IMR-90 (cell line): ENCODE data around the gene ANO2. TPM values are rescaled to one million over a fixed set of nuclear protein-coding genes. Genes with fewer than 3 reads are reported as not detected.

ENCODE experiments used
- ATAC-seq: fragments of 200-7000 bp; cut with Tn5 transposase; 2 replicates; pipeline ENCODE4 v1.9.1; 2020; ENCODE audit warnings: low read depth, mild to moderate bottlenecking, moderate library complexity
- BruUV-seq: library from RNA; stranded (reverse); fragments of 400-500 nt; replicated peaks from 2 replicates; lab custom pipeline; 2021; lab: Mats Ljungman, UMichigan
- CTCF ChIA-PET: fragments of 300-600 bp; formaldehyde crosslinking; extraction: SDS; loops from one replicate; lab custom pipeline; 2021; ENCODE audit warnings: antibody characterized with exemption; lab: Yijun Ruan, JAX
- POLR2A ChIA-PET: fragments of 300-600 bp; sonication (Branson Sonifier 250); formaldehyde crosslinking; loops from one replicate; lab custom pipeline; 2022; ENCODE audit warnings: antibody characterized with exemption; ENCODE audit not compliant: unreplicated experiment; lab: Charles Lee
- DNase-seq: peaks from one replicate; pipeline ENCODE4 v3.0.0; 2013
- H2AFZ ChIP-seq: replicated peaks from 2 replicates; pipeline ENCODE3; 2013; ENCODE audit warnings: low read length, mild to moderate bottlenecking; ENCODE audit not compliant: poor library complexity
- H2AK5ac ChIP-seq: 2 replicates; pipeline ENCODE4 v1.6.1; 2013; ENCODE audit warnings: low read depth, low read length, inconsistent platforms
- H2AK9ac ChIP-seq: replicated peaks from 2 replicates; pipeline ENCODE3; 2013; ENCODE audit warnings: mild to moderate bottlenecking, low read depth, low read length, moderate library complexity; ENCODE audit not compliant: poor library complexity
- H2BK120ac ChIP-seq: 2 replicates; pipeline ENCODE4 v1.6.1; 2013; ENCODE audit warnings: low read depth, low read length, inconsistent platforms
- H2BK15ac ChIP-seq: 3 replicates; pipeline ENCODE4 v1.6.1; 2013; ENCODE audit warnings: low read depth, low read length, inconsistent platforms
- H2BK20ac ChIP-seq: 2 replicates; pipeline ENCODE4 v1.6.1; 2013; ENCODE audit warnings: low read depth, mild to moderate bottlenecking, inconsistent platforms, low read length, moderate library complexity
- H2BK5ac ChIP-seq: 2 replicates; pipeline ENCODE4 v1.6.1; 2013; ENCODE audit warnings: mild to moderate bottlenecking, low read depth, low read length, inconsistent platforms; ENCODE audit not compliant: poor library complexity, severe bottlenecking
- H3K14ac ChIP-seq: replicated peaks from 2 replicates; pipeline ENCODE4 v1.6.1; 2013; ENCODE audit warnings: low read depth, low read length, inconsistent platforms
- H3K18ac ChIP-seq: 2 replicates; pipeline ENCODE4 v1.6.1; 2013; ENCODE audit warnings: low read depth, low read length, control low read depth
- H3K23ac ChIP-seq: 2 replicates; pipeline ENCODE4 v1.6.1; 2013; ENCODE audit warnings: low read depth, low read length, inconsistent platforms
- H3K27ac ChIP-seq: 2 replicates; pipeline ENCODE4 v1.5.1; 2013; ENCODE audit warnings: mild to moderate bottlenecking, control low read depth, low read length; ENCODE audit not compliant: insufficient read depth
- H3K27me3 ChIP-seq: 2 replicates; pipeline ENCODE4 v1.6.1; 2013; ENCODE audit warnings: low read length; ENCODE audit not compliant: control insufficient read depth, insufficient read depth
- H3K36me3 ChIP-seq: 2 replicates; pipeline ENCODE4 v1.6.1; 2013; ENCODE audit warnings: low read length, mixed read lengths; ENCODE audit not compliant: control insufficient read depth, insufficient read depth
- H3K4ac ChIP-seq: 2 replicates; pipeline ENCODE4 v1.6.1; 2013; ENCODE audit warnings: low read depth, low read length, inconsistent platforms
- H3K4me1 ChIP-seq: 2 replicates; pipeline ENCODE4 v1.6.1; 2013; ENCODE audit warnings: low read length, mixed read lengths; ENCODE audit not compliant: control insufficient read depth, insufficient read depth
- H3K4me2 ChIP-seq: 2 replicates; pipeline ENCODE4 v1.6.1; 2013; ENCODE audit warnings: low read depth, mild to moderate bottlenecking, control low read depth, low read length, moderate library complexity
- H3K4me3 ChIP-seq: 2 replicates; pipeline ENCODE4 v1.5.1; 2013; ENCODE audit warnings: low read depth, mild to moderate bottlenecking, control low read depth, low read length, moderate library complexity; ENCODE audit not compliant: insufficient read depth
- H3K56ac ChIP-seq: 2 replicates; pipeline ENCODE4 v1.6.1; 2013; ENCODE audit warnings: low read length, inconsistent platforms; ENCODE audit not compliant: insufficient read depth; ENCODE audit errors: extremely low read depth
- H3K79me1 ChIP-seq, 2 experiments: 2 replicates each; pipeline ENCODE4 v1.6.1; 2013; ENCODE audit warnings: low read length in 2 of 2, inconsistent platforms in 1 of 2, low read depth in 1 of 2
- H3K9ac ChIP-seq: 2 replicates; pipeline ENCODE4 v1.6.1; 2013; ENCODE audit warnings: low read depth, low read length, control low read depth
- H3K9me1 ChIP-seq: 2 replicates; pipeline ENCODE4 v1.6.1; 2013; ENCODE audit warnings: low read length, inconsistent platforms; ENCODE audit not compliant: insufficient read depth
- H3K9me3 ChIP-seq: 2 replicates; pipeline ENCODE4 v1.6.1; 2013; ENCODE audit warnings: low read length; ENCODE audit not compliant: control insufficient read depth, insufficient read depth
- H4K20me1 ChIP-seq: 2 replicates; pipeline ENCODE4 v1.6.1; 2013; ENCODE audit warnings: low read length, inconsistent platforms; ENCODE audit not compliant: insufficient read depth
- H4K5ac ChIP-seq: 2 replicates; pipeline ENCODE4 v1.6.1; 2013; ENCODE audit warnings: mild to moderate bottlenecking, low read depth, low read length, control low read depth
- H4K8ac ChIP-seq, 2 experiments: 2 replicates each; pipeline ENCODE4 v1.6.1; 2013; ENCODE audit warnings: low read depth in 2 of 2, low read length in 2 of 2, control low read depth in 1 of 2, inconsistent platforms in 1 of 2
- H4K91ac ChIP-seq: 2 replicates; pipeline ENCODE4 v1.6.1; 2013; ENCODE audit warnings: low read depth, low read length, inconsistent platforms; ENCODE audit not compliant: insufficient read depth
- BHLHE40 ChIP-seq: fragments of 150-350 bp; IDR thresholded peaks from 2 replicates; pipeline ENCODE4 v1.6.1; 2016; ENCODE audit warnings: mild to moderate bottlenecking, low read depth, low read length
- CEBPB ChIP-seq: IDR thresholded peaks from 2 replicates; pipeline ENCODE4 v1.6.1; 2012; ENCODE audit warnings: low read depth, low read length, improper control_type of control experiment
- CHD1 ChIP-seq: IDR thresholded peaks from 2 replicates; pipeline ENCODE4 v1.6.1; 2012; ENCODE audit warnings: low read depth, low read length, improper control_type of control experiment
- MAZ ChIP-seq: IDR thresholded peaks from 2 replicates; pipeline ENCODE4 v1.6.1; 2012; ENCODE audit warnings: low read depth, mild to moderate bottlenecking, low read length, improper control_type of control experiment, moderate library complexity, borderline replicate concordance
- MXI1 ChIP-seq: IDR thresholded peaks from 2 replicates; pipeline ENCODE4 v1.6.1; 2012; ENCODE audit warnings: low read depth, mild to moderate bottlenecking, low read length, moderate library complexity, borderline replicate concordance
- NFE2L2 ChIP-seq: fragments of 150-350 bp; IDR thresholded peaks from 2 replicates; pipeline ENCODE4 v1.6.1; 2016; ENCODE audit warnings: low read depth, mild to moderate bottlenecking, low read length
- RFX5 ChIP-seq: IDR thresholded peaks from 2 replicates; pipeline ENCODE4 v1.8.0; 2012; ENCODE audit warnings: low read depth, mild to moderate bottlenecking, low read length, moderate library complexity
- SMC3 ChIP-seq: fragments of 150-350 bp; IDR thresholded peaks from 2 replicates; pipeline ENCODE4 v1.6.1; 2016; ENCODE audit warnings: low read depth, mild to moderate bottlenecking, antibody characterized with exemption, low read length, moderate library complexity
- WGBS, 2 experiments: methylation state at CpG; one replicate each; pipeline versions ENCODE4 v1.1.5 to v1.1.7; 2013; ENCODE audit warnings: missing lambda C conversion rate in 2 of 2; ENCODE audit not compliant: insufficient read length in 1 of 2; ENCODE audit errors: extremely low coverage in 2 of 2; 5-methylcytosine and 5-hydroxymethylcytosine counted together
- dilution Hi-C: fragments of 300-500 bp; cut with HindIII; formaldehyde crosslinking; loops from one replicate; pipeline ENCODE4 v1.14.3; 2018; ENCODE audit warnings: low sequenced_read_pairs; ENCODE audit not compliant: unreplicated experiment
- in situ Hi-C: fragments of 300-500 bp; cut with MboI; formaldehyde crosslinking; loops from 3 replicates; pipeline ENCODE4 v1.14.3; 2019; ENCODE audit warnings: low sequenced_read_pairs, inconsistent platforms, mixed read lengths
- intact Hi-C: fragments of 100-400 bp; cut with micrococcal nuclease; formaldehyde crosslinking; loops from 2 replicates; pipeline ENCODE4 v1.10.0; 2022
- polyA plus RNA-seq, 3 experiments: library from polyadenylated mRNA; depleted of rRNA; stranded (reverse); fragments of >200 nt; gene quantifications; 2 replicates each; pipeline ENCODE4 v1.2.3, GENCODE V29; 2012; ENCODE audit warnings: low replicate concordance in 1 of 3
- total RNA-seq: library from RNA; depleted of rRNA; stranded (reverse); fragments of >200 nt; gene quantifications from 2 replicates; pipeline ENCODE4 v1.2.3, GENCODE V29; 2012
- TF ChIP-seq, protein P1 (sequence below): conservative IDR thresholded peaks from 2 replicates; pipeline ENCODE4 v1.5.1; 2012; ENCODE audit warnings: mild to moderate bottlenecking, low read depth, low read length, improper control_type of control experiment
- TF ChIP-seq, protein P2 (sequence below): fragments of 150-350 bp; IDR thresholded peaks from 2 replicates; pipeline ENCODE4 v1.6.1; 2017; ENCODE audit warnings: mild to moderate bottlenecking, antibody characterized with exemption, low read length, low read depth

Gene ANO2
- total and polyA plus RNA-seq, 2 of the 4 experiments (the other 2 are of a cell fraction): 0.22 TPM; not detected in 1

DNA sequence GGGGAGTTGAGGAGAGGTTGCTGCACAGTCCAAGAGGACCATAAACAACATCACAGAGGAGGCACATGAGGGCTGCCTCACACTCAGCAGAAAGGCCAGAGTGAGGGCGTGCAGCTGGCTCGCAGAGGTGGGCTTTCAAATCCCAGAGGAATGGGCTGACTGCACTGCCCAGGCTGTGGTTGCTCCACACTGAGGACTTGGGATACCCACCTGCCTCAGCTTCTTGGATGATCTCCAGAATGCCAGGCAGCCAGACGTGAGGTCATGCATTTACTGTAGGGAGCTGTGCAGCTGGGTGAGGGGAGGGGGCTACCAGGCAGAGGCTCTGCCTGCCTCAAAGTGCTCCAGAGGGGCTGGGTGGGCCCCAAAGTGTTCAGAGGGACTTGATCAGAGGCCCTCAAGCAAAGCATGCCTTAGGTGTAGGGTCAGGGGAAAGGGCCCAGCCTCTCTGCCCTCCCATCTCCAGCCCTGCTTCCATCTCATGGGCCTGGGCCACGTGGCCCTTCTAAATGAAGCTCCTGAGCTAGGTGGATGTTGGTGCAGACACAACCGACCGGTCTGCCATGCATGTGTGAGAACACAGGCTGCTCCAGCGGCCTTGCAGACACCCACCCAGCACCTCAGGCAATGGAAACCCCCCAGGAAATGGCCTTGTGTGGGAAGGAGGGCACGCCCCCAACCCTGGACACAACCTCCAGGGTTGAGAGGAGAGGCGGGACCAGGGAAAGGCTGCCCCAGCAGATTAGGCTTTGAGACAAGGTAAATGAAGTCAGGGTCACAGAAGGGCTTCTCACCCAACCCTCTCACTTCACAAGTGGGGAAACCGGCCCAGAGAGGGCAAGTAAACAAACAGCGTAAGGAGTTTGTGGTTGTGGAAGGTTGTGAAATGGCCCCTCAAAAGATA is 422.4 kb downstream of the ANO2 start:
- Histone ChIP-seq H3K9me3 (no peaks in the 10 kb centered on the region), H3K9ac (no peak overlapping the region), H2AFZ (no peak overlapping the region), H4K20me1 (no peaks in the 10 kb centered on the region), H3K4me3 (no peak overlapping the region), H4K91ac (no peak overlapping the region), H3K4me2 (no peak overlapping the region), H2BK120ac (no peak overlapping the region), H4K8ac (no peak overlapping the region), H3K27ac (no peak overlapping the region), H2BK5ac (no peak overlapping the region), H4K5ac (no peak overlapping the region), H3K56ac (no peak overlapping the region), H3K23ac (no peak overlapping the region), H2BK20ac (no peak overlapping the region), H3K4ac (no peak overlapping the region), H3K18ac (no peak overlapping the region), H3K36me3 (no peaks in the 10 kb centered on the region), H3K79me1 (no peaks in the 10 kb centered on the region), H2AK9ac (no peak overlapping the region), H3K14ac (no peak overlapping the region; the same call in 1 of the 2 replicates), H3K9me1 (0 out of 2 replicates have a peak, but pooled peaks cover 10% of the 10 kb centered on the region), H3K27me3 (no peaks in the 10 kb centered on the region), H3K4me1 (no peaks in the 10 kb centered on the region), H2AK5ac (no peak overlapping the region), H2BK15ac (no peak overlapping the region)
- no peak for DNase-seq
- BruUV-seq: no TSS peak
- intact Hi-C loops (no loop called here), dilution Hi-C loops (no loop called here), in situ Hi-C loops (no loop called here)
- ATAC-seq: no peak
- ChIA-PET CTCF (no interaction called here), POLR2A (no interaction called here)
- TF ChIP-seq MAZ: no peak
- TF ChIP-seq NFE2L2: no peak
- TF ChIP-seq, protein P1, sequence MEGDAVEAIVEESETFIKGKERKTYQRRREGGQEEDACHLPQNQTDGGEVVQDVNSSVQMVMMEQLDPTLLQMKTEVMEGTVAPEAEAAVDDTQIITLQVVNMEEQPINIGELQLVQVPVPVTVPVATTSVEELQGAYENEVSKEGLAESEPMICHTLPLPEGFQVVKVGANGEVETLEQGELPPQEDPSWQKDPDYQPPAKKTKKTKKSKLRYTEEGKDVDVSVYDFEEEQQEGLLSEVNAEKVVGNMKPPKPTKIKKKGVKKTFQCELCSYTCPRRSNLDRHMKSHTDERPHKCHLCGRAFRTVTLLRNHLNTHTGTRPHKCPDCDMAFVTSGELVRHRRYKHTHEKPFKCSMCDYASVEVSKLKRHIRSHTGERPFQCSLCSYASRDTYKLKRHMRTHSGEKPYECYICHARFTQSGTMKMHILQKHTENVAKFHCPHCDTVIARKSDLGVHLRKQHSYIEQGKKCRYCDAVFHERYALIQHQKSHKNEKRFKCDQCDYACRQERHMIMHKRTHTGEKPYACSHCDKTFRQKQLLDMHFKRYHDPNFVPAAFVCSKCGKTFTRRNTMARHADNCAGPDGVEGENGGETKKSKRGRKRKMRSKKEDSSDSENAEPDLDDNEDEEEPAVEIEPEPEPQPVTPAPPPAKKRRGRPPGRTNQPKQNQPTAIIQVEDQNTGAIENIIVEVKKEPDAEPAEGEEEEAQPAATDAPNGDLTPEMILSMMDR: no peak
- TF ChIP-seq SMC3: no peak
- no peak for TF ChIP-seq CHD1
- TF ChIP-seq CEBPB: no peak
- no peak for TF ChIP-seq MXI1
- no peak for TF ChIP-seq BHLHE40
- TF ChIP-seq, protein P2, sequence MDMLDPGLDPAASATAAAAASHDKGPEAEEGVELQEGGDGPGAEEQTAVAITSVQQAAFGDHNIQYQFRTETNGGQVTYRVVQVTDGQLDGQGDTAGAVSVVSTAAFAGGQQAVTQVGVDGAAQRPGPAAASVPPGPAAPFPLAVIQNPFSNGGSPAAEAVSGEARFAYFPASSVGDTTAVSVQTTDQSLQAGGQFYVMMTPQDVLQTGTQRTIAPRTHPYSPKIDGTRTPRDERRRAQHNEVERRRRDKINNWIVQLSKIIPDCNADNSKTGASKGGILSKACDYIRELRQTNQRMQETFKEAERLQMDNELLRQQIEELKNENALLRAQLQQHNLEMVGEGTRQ: no peak
- TF ChIP-seq RFX5: no peak
- WGBS, 2 experiments: 78% methylated on average over 3 of the region's 11 CpGs; no CpG with 5 or more reads in 1 of the 2 experiments
